Measurements from ENCODE around the gene C12orf56.

DNA sequence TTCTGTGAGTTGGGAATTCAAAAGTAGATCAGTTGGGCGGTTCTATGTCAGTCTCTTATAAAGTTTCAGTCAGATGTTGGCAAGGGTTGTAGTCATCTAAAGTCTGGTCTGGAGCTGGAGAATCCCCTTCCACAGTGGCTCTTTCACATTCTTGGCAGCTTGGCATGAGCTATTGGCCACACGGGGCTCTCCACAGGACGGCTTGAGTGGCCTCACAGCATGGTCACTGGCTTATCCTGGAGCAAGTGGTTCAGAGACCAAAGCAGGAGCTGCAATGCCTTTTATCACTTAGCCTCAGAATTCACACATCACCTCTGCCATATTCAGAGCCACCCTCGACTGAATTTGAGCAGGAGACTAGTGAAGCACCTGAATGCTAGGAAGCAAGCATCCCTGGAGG lies 161.3 kb downstream of the C12orf56 start:
- TF ChIP-seq, protein P1, sequence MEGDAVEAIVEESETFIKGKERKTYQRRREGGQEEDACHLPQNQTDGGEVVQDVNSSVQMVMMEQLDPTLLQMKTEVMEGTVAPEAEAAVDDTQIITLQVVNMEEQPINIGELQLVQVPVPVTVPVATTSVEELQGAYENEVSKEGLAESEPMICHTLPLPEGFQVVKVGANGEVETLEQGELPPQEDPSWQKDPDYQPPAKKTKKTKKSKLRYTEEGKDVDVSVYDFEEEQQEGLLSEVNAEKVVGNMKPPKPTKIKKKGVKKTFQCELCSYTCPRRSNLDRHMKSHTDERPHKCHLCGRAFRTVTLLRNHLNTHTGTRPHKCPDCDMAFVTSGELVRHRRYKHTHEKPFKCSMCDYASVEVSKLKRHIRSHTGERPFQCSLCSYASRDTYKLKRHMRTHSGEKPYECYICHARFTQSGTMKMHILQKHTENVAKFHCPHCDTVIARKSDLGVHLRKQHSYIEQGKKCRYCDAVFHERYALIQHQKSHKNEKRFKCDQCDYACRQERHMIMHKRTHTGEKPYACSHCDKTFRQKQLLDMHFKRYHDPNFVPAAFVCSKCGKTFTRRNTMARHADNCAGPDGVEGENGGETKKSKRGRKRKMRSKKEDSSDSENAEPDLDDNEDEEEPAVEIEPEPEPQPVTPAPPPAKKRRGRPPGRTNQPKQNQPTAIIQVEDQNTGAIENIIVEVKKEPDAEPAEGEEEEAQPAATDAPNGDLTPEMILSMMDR (IDR thresholded peaks at IDR 0.05), result no peak
- no peak for TF ChIP-seq POLR2A (IDR thresholded peaks at IDR 0.05)
